NCI-H2029 (cell line): ENCODE data around the gene CT45A8.
"Not testable (repeated sequence)": the region's sequence is repeated elsewhere in the genome, so short reads cannot be mapped to it uniquely, and the experiment has no call there.

Source experiments
- DNase-seq: peaks from one replicate; lab custom pipeline; 2025; lab: John Stamatoyannopoulos, UW

Gene CT45A8

GRCh38 chrX:135854438-135854837 is at the start of gene CT45A8:
TSS of gene CT45A8 (minus strand) at chrX:135854538. CDS start at chrX:135850783, 3,755 bp downstream.
- not testable (repeated sequence) for DNase-seq

- DNase-seq = no peak
Measured at GRCh38 chrX:135893294-135893817, 39.0 kb upstream of the CT45A8 start, which contains the start of the genes CT45A10 and SAGE1. TSS of gene CT45A10 (minus strand) at chrX:135893444. CDS start at chrX:135885344, 8,100 bp downstream. TSS of gene SAGE1 (plus strand) at chrX:135893716. CDS start at chrX:135896243, 2,527 bp downstream.

- DNase-seq = no peak
Measured at GRCh38 chrX:135892781-135893180, 38.4 kb upstream of the CT45A8 start.

GRCh38 chrX:135890087-135890585 is 35.8 kb upstream of the CT45A8 start:
- DNase-seq = no peak

- not testable (repeated sequence) for DNase-seq
Measured at GRCh38 chrX:135888976-135889375, 34.6 kb upstream of the CT45A8 start.

GRCh38 chrX:135888230-135888629 is 33.9 kb upstream of the CT45A8 start:
- not testable (repeated sequence) for DNase-seq

- DNase-seq = not testable (repeated sequence)
Measured at GRCh38 chrX:135882741-135883140, 28.4 kb upstream of the CT45A8 start.

GRCh38 chrX:135871712-135872111 is 17.4 kb upstream of the CT45A8 start, which contains the start of gene CT45A9:
TSS of gene CT45A9 (minus strand) at chrX:135871812. CDS start at chrX:135868061, 3,751 bp downstream.
- not testable (repeated sequence) for DNase-seq

GRCh38 chrX:135837180-135837579 is 17.2 kb downstream of the CT45A8 start, which contains the start of gene CT45A7:
TSS of gene CT45A7 (minus strand) at chrX:135837280. CDS start at chrX:135833533, 3,747 bp downstream.
- not testable (repeated sequence) for DNase-seq

- DNase-seq = not testable (repeated sequence)
Measured at GRCh38 chrX:135819912-135820311, 34.4 kb downstream of the CT45A8 start, which contains the start of gene CT45A2. TSS of gene CT45A2 (minus strand) at chrX:135820012. CDS start at chrX:135816265, 3,747 bp downstream.

GRCh38 chrX:135802687-135803086 is 51.7 kb downstream of the CT45A8 start, which contains the start of gene CT45A6:
TSS of gene CT45A6 (minus strand) at chrX:135802787. CDS start at chrX:135798993, 3,794 bp downstream.
- DNase-seq = not testable (repeated sequence)
